GM18951 (cell line): ENCODE data around the gene PDGFB.

ENCODE experiments used
- POLR2A ChIP-seq: IDR thresholded peaks from 4 replicates; pipeline ENCODE4 v1.6.1; 2011; ENCODE audit warnings: mild to moderate bottlenecking; ENCODE audit not compliant: insufficient read length, insufficient read depth; ENCODE audit errors: extremely low read depth
- in situ Hi-C: fragments of 300-500 bp; cut with MboI; formaldehyde crosslinking; loops from one replicate; pipeline ENCODE4 v1.12.0; 2022; ENCODE audit warnings: low sequenced_read_pairs, mixed read lengths, inconsistent platforms; ENCODE audit not compliant: unreplicated experiment

Gene PDGFB

DNA sequence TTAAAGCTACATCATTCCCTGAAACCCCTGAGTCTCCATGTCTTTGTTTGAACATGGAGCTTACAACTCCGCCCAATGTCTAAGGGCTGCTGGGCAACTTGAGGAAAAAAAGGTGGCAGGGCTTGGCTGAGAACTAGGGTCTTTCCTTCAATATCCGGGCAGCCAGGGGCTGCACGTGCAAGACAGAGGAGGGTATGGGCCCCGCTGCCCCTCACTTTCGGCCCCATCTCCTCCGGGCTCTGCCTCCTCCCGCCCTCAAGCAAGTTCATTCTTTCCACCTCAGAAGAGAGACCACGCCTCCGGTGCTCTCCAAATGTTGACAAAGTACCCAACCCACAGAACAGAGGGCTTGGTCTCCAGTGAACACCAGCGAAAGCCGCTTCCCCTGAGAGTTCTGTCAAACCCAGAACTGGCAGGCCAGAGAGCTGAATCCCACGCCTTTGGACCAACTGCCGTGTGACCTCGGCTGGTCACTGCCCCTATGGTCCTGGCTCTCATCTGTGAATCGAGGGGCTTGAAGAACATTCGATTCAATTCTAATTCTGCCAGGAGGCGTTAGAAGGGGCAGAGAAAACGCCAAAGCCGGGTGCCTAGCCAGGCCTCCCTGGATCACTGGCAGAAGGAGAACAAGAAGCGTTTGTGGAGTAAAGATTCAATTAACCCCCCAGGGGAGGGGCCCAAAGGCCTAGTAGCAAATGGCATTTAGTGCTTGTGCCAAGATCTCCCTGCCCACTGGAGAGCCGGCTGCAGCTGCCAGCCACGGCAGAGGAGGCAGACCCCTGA, 7.3 kb downstream of the PDGFB start:
- TF ChIP-seq POLR2A: no peak
- in situ Hi-C loops: no loop called here

DNA sequence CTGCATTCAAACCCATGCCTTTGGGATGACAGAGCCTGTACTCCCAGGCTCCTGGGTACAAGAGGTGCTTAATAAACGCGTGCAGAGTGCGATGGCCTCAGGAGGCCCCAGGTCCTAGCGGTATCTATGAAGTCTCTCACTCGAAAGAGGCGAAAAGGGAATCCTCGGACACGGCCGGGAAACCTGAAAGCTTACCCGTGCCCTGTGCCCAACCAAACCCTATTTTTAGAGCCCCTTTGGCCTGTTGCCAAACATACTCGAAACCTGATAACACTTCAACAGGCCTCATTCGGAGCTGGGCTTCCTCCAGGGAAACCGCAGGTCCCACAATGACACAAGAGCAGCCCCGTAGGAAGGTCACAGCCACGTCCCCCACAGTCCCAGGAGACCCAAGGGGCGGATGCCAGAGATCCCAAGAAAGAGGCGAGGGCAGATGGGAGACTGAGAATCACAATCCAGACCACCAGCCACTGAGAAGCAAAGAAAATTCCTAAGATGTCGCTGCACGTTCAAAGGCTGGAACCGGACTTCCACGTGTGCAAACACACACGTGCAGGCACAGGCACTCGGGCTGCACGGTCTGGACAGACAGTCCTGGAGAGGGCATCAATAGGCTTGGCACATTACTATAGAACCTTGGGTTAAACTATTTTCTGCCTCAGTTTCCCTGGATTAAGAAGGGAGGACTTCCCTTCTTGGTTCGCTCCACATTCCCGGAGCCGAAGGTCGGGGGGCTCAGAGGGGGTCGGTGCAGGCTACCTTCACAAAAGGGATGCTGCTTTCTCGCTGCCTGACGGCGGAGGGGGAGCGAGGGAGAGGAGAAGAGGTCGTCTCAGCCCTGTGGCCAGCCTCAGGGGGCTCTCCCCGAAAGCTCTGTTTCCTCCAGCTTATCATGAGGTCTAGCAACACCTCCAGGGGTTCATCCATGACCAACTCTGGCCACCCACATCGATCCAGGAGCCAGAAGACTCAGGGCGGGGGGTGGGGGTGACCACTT, 8.2 kb downstream of the PDGFB start:
- in situ Hi-C loops: no loop called here
- no peak for TF ChIP-seq POLR2A

DNA sequence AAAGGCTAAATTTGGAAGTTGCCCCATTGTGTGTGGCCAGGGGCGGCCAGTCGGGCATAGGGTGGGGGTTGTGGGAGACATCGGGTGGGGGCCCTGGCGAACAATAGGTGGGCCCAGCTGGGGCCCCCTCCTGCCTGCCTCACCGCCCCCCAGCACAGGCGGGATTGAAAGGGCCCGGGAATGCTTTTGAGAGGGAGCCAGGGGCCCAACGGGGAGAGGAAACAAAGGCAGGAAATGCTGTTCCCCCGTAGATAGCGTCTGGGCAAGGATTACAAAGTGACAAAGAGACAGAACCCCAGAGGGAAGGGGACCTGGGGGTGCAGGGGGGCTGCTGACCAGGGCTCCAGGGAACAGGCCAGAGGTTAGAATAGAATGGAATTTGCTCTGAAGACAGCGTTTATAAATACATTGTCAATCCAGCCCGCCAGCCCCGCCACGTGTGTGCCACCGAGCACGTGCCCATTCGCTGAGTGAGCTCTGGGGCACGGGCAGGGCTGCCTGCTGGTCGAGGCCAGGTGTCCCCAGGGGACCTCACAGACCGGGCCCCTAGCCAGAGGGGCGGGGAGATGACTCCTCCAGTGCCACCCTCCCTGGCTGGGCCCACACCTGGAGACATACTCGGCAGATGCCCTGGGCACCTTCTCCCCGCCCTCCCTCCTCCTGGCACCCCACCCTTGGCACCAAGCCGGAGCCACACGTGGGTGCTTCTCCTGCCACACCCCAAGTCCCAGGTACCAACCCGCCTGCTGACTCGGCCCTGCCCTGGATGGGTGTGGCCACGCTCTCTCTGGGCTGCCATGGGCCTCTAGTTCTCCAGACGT, 9.7 kb downstream of the PDGFB start:
- in situ Hi-C loops: no loop called here
- no peak for TF ChIP-seq POLR2A

DNA sequence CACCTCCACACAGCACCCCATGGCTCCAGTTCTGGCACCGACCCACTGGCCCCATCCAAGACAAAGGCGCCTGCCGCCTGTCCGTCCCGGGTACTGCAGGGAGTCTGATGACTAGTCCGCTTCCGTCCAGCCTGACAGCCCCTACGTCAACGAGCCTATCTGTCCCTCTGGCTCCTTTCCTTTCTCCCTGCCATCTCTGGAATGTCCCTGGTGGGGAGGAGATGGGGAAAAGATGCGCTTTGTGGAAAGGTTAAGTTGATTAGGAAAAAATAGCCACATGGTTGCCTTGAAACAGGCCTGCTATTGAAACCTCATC, 10.4 kb downstream of the PDGFB start:
- in situ Hi-C loops: no loop called here
- TF ChIP-seq POLR2A: no peak

DNA sequence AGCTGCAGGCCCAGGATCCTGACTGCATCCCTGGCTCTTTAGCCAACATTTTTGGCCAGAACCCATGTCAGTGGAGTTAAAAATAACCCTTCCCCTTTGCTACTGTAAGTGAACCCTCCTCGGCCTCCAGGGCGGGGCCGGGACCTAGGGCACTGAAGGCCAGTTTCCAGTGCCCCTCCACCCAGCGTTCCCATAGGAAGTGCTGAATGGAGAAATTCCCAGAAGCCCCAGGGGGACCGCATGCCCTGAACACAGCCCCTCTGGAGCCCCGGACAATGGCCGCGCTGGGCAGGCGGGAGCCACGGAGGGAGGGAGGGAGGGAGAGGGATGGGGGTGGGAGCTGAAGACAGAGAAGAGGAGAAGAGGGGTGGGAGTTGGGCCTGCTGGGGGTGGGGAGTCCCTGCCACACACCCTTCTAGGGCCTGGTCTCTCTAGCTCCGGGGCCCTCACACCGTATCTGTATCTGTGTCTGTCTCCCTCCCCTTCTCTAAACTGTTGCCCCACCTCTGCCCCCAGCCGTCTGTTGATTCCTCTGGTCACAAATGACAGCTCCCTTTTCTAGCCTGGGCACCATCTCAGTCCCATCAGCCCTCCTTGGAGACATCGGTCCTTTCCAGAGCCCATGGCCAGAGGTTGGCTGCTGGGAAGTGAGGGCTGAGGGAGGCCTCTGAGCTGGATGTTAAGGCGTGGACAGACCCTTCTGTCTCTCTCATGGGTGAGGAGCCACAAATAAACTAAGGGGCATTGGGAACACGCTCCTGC, 10.9 kb downstream of the PDGFB start:
- in situ Hi-C loops: no loop called here
- no peak for TF ChIP-seq POLR2A

DNA sequence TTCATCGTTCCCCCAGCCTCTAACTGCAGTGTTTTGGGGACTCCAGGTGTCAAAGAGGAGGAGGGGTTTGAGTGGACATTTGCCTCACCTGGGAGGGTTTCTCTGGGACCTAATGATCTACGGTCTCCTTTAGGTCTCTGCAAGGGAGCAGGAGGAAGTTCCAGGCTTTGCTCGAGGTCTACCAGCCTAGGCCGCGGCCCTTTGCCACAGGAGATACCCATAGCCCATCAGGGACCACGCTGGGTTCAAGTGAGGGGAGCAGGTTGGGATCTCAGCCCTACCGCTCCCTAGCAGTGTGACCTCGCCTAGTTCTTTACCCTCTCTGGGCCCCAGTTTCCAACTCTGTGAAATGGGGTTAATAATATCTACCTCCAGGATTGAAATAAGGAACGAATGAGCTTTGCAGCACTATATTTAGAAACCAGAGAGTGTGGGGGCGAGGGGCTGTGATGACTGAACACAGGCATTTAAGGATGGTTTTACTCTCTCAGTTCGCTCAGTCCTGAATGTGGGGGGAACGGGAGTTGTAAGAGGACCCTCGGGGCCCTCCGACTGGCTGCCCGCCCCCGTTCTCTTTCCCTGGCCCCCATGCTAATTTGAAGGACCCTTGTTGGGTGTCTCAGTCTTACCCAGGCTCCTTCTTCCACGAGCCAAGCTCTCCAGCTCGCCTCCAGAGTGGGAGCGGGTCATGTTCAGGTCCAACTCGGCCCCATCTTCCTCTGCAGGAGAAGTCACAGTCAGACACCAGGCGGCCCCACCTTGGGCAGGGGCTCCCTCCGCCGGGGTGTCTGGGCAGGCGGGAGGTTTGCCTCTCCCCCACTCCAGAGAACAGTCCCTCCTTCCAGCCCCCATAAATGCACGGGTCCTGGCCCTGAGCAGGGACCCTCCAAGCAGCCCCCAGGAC, 11.7 kb downstream of the PDGFB start:
- TF ChIP-seq POLR2A: no peak
- in situ Hi-C loops: no loop called here

DNA sequence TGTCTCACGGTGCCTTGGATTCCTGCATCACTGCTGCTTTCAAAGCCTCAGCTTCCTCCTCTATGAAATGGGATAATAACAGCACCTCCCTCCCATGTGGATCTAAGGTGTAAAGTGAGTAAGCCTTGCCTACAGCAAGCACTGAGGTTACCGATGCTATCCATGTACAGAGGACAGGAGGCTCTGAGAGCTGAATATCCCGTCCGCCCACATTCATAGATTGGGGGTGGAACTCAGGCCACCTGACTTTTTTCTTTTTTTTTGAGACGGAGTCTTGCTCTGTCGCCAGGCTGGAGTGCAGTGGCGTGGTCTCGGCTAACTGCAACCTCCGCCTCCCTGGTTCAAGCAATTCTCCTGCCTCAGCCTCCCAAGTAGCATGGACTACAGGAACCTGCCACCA, 12.5 kb downstream of the PDGFB start:
- TF ChIP-seq POLR2A: no peak
- in situ Hi-C loops: no loop called here

DNA sequence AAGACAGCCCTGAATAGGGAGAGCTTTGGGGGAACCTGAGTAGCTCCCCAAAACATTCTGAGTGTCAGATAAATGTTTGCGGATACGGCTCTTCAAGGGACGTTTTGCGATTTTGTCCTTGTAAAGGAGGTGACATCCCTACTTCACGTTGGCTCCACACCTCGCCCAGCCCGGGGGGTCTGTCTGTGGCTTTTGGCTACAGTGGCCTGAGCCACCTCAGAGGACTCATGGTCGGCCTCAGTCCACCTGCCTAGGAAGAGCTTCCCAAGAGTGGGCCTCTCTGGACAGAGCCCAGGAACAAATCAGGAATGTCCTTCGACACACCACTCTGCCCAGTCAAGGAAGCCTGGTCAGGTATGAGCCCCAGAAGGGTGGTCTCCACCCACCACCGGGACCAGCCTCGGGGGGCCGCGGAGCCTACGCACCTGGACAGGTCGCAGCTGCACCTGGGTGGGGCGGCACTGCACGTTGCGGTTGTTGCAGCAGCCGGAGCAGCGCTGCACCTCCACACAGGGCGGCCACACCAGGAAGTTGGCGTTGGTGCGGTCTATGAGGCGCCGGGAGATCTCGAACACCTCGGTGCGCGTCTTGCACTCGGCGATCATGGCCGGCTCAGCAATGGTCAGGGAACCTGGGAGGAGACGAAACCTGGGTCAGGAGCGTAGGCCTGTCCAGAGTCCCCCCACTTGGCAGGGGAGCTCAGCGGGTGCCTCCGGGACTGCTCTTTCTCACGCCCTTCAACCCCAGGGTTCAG, 13.4 kb downstream of the PDGFB start:
- no peak for TF ChIP-seq POLR2A
- in situ Hi-C loops: no loop called here

DNA sequence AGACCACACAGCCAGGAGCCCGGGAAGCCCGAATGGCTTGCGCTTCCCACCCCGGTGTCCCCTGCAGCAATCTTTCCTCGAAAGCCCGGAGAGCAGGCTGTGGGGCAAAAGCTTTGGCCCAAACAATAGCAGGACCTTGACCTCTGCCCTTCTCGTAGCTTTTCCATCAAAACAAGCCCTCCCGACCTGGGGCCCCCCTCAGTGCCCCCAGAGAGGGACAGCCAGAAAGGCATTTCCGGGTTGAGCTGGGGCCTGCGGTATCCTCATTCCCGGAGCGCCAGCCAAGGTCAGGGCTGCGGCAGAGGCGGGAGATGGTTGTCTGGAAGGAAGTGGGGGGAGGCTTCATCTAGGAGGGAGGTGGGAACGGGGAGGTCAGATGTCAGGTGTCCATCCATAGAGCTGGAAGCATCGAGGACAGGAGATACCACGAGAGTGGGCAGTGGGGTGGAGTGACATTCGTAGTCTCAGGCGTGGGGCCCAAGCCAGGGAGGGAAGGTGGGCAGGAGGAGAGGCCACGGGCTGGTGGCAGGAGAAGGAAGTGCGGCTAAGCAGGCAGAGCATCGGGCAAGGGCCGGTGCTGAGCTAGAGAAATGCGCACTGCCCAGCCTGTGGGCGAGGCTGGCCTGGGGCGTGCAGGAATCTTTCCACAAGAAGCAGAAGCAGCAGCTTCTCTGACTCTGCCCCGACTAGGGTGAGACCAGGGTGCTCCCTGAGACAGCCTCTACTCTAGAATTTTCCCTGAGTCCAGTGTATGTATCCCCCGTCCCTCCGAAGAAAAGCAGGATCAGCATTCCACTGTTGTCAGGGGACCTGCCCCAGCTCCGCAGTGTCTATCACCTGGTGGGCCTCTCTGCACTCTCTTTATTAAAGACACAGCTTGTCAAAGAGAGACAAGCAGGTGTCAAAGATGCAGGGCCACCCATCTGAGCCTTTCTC, 14.3 kb downstream of the PDGFB start:
- in situ Hi-C loops: no loop called here
- TF ChIP-seq POLR2A: no peak

DNA sequence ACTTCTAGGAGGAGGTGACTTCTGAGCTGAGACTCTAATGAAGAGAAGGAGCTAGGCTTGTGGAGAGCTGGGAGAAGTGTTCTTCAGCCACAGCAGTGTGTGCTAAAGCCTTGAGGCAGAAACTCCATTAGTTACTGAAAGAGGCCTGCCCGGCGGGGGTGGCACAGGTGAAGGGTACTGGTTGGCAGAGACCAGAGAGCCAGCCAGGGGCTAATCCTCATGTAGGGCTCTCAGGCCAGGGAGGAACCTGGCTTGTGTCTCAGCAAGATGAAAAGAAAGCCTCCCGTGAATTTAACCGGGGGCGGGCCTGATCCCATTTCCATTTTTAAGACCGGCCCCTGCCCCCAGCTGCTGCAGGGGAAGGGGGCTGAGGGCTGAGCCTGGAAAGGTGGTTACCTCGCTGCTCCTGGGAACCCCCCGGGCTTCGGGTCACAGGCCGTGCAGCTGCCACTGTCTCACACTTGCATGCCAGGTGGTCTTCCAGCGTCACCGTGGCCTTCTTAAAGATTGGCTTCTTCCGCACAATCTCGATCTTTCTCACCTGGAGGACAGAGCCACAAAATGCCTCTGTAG, 15.0 kb downstream of the PDGFB start:
- no peak for TF ChIP-seq POLR2A
- in situ Hi-C loops: no loop called here

DNA sequence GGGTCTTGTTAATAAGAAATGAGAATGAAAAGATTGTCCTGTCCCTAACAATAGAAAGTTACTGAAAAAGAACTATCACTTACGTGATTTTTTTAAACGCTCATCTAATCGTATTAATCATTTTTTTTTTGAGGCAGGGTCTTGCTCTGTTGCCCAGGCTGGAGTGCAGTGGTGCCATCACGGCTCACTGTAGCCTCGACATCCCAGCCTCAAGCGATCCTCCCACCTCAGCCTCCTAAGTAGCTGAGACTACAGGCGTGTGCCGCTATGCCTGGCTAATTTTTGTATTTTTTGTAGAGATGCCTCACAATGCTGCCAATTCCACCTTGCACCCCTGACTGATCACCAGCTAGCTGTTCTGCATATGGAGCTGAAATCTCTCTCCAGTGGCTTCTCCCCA, 15.7 kb downstream of the PDGFB start:
- in situ Hi-C loops: no loop called here
- TF ChIP-seq POLR2A: no peak
